Heart right ventricle (tissue), 16 donors: ENCODE measurements around the gene ZMIZ2. TPM values are rescaled to one million over a fixed set of nuclear protein-coding genes. Genes with fewer than 3 reads are reported as not detected.

Experiments used
- ATAC-seq, 8 donors: fragments of 200-7000 bp; cut with Tn5 transposase; one replicate each; pipeline ENCODE4 v1.9.1; 2020; ENCODE audit warnings: mild to moderate bottlenecking in 8 of 8, moderate library complexity in 8 of 8, moderate number of reproducible peaks in 1 of 8
- DNase-seq, 2 donors: peaks; one replicate each; pipeline ENCODE4 v3.0.0-alpha.2; 2020
- H3K27ac ChIP-seq, 10 donors: fragments of 200-600 bp; sonication (generic) in 2 of 10; one replicate each; pipeline versions ENCODE4 v1.5.0 to v1.8.0; 2020 to 2022; ENCODE audit warnings: mild to moderate bottlenecking in 3 of 10
- H3K27me3 ChIP-seq, 7 donors: fragments of 200-600 bp; one replicate each; pipeline ENCODE4 v1.8.0; 2021 to 2022; ENCODE audit warnings: mild to moderate bottlenecking in 2 of 7
- H3K36me3 ChIP-seq, 9 donors: fragments of 200-600 bp; sonication (generic) in 1 of 9; one replicate each; pipeline versions ENCODE4 v1.5.0 to v1.8.0; 2020 to 2022; ENCODE audit warnings: mild to moderate bottlenecking in 2 of 9
- H3K4me1 ChIP-seq, 9 donors: fragments of 200-600 bp; sonication (generic) in 1 of 9; one replicate each; pipeline versions ENCODE4 v1.5.0 to v1.8.0; 2020 to 2022; ENCODE audit warnings: mild to moderate bottlenecking in 4 of 9
- H3K4me3 ChIP-seq, 10 donors: fragments of 200-600 bp; sonication (generic) in 2 of 10; one replicate each; pipeline versions ENCODE4 v1.5.0 to v1.8.0; 2020 to 2022; ENCODE audit warnings: mild to moderate bottlenecking in 7 of 10, moderate library complexity in 2 of 10
- H3K9me3 ChIP-seq, 11 donors: fragments of 200-600 bp in 10 of 11; sonication (generic) in 2 of 11; one replicate each; pipeline versions ENCODE4 v1.5.0 to v1.8.0; 2013 to 2022; ENCODE audit warnings: mild to moderate bottlenecking in 2 of 11, control low read depth in 1 of 11, moderate library complexity in 1 of 11
- WGBS, 2 donors: extraction: QIAGEN DNeasy Blood & Tissue Kit; methylation state at CpG; one replicate each; pipeline ENCODE4 v1.1.7; 2013; ENCODE audit warnings: inconsistent platforms in 1 of 2; 5-methylcytosine and 5-hydroxymethylcytosine counted together
- intact Hi-C, 10 donors: fragments of 100-400 bp; cut with DNase I; formaldehyde crosslinking; loops; one replicate each; pipeline versions ENCODE4 v1.11.1 to v1.14.2; 2022
- polyA plus RNA-seq, 2 donors: library from polyadenylated mRNA; stranded (reverse); fragments of 200-250 nt; gene quantifications; one replicate each; pipeline ENCODE4 v1.2.3, GENCODE V29; 2013
- total RNA-seq, 10 donors: library from RNA; stranded (reverse); fragmentation: NEBNext Ultra II Directional in 3 of 10; extraction: Animal tissue kit (Norgen Biotek cat#: 25700) in 3 of 10; gene quantifications; one replicate each; pipeline versions ENCODE4 v1.2.1 to v1.2.4, GENCODE V29; 2021 to 2023
- TF ChIP-seq, protein P1 (sequence below), 9 donors: fragments of 200-600 bp; sonication (generic) in 2 of 9; IDR thresholded peaks; one replicate each; pipeline versions ENCODE4 v1.5.0 to v1.8.0; 2021 to 2022; ENCODE audit warnings: antibody characterized with exemption in 9 of 9, mild to moderate bottlenecking in 5 of 9, moderate library complexity in 1 of 9
- donor health status: Arrhythmogenic right ventricular cardiomyopathy.
- donor health status: ischemic (EF 13 %, LVEDD 7.1; RV severe dilation, severe dysfunction).
- donor health status: healthy with polysubstance abuse.
- donor health status: DM: no; HTN: yes; CAD: no.
- donor health status: DM: no; HTN: no; CAD: no.
- donor health status: ischemic (EF 25% LVEDD 6.9; RV normal size, moderate dysfunction).
- donor health status: ischemic (EF 25% LVEDD 5.7; RV mildly dilated, moderate dysfunction).
- donor health status: healthy.
- donor health status: DM: yes; HTN: yes; CAD: no.
- donor health status: Ischemic cardiomyopathy.
- donor health status: ischemic (EF 35%, LVEDD 5.7; RV mildly dilated, moderate dysfunction).
- donor health status: nonischemic (EF 11% LVEDD 7.7; RV severe dilation, severe dysfunction).
- donor health status: DM: yes; HTN: yes; CAD: no.
- donor health status: PGD.
- donor health status: ischemic (EF 29% LVEDD 5.4; RV normal size, mild dysfunction).
- donor health status: nonischemic (EF 23%, LVEDD 6.1; RV moderate dilation, normal function).

ZMIZ2 gene
- total and polyA plus RNA-seq, 12 donors = 26.3 to 87.3 (median 47.9) TPM

DNA sequence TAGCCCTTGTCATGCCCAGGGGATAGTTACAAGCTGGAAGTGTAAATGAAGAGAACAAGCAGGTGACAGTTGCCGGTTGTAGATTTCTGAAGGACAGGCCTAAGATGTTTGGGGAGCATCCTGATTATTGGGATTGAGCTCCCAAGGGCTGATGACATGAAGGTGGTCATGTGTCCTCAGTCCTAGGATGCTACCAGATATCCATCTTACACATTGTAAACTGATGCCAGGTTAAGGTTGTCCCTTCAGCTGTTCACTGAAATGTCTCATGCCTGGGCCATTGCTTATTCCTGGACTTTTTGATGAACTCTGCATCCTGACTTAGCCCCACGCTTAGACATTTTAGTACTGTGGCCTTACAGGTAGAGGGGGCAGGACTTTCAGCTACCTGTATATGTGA, 1.3 kb downstream of the ZMIZ2 start:
- peak overlapping the region in 8 of 10 donors; percentile 81 to 93 (median 90) for H3K4me3 ChIP-seq
- 91 to 93% methylated on average over 2 of the region's 2 CpGs for WGBS, 2 donors
- no peaks in the 10 kb centered on the region for H3K9me3 ChIP-seq
- peaks cover 0 to 10% (median 0%) of the 10 kb centered on the region in 9 donors for H3K36me3 ChIP-seq
- intact Hi-C loops = loop anchor here in 6 of 10 donors (2.0 to 10.0 kb wide), 8 partner anchors 42 to 165 kb away; partner anchors contain the start of genes PPIA (in 3 of the 6), H2AZ2 (in 2 of the 6) and TMED4 (in 1 of the 6)
- DNase-seq (no peak), ATAC-seq (no peak)
- no peaks in the 10 kb centered on the region for H3K27me3 ChIP-seq
- TF ChIP-seq, protein P1, sequence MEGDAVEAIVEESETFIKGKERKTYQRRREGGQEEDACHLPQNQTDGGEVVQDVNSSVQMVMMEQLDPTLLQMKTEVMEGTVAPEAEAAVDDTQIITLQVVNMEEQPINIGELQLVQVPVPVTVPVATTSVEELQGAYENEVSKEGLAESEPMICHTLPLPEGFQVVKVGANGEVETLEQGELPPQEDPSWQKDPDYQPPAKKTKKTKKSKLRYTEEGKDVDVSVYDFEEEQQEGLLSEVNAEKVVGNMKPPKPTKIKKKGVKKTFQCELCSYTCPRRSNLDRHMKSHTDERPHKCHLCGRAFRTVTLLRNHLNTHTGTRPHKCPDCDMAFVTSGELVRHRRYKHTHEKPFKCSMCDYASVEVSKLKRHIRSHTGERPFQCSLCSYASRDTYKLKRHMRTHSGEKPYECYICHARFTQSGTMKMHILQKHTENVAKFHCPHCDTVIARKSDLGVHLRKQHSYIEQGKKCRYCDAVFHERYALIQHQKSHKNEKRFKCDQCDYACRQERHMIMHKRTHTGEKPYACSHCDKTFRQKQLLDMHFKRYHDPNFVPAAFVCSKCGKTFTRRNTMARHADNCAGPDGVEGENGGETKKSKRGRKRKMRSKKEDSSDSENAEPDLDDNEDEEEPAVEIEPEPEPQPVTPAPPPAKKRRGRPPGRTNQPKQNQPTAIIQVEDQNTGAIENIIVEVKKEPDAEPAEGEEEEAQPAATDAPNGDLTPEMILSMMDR (IDR thresholded peaks at IDR 0.05) = no peak
- peaks cover 13 to 62% (median 41%) of the 10 kb centered on the region in 9 donors for H3K4me1 ChIP-seq
- peak overlapping the region in 6 of 10 donors; percentile 3 to 99 (median 90) for H3K27ac ChIP-seq

DNA sequence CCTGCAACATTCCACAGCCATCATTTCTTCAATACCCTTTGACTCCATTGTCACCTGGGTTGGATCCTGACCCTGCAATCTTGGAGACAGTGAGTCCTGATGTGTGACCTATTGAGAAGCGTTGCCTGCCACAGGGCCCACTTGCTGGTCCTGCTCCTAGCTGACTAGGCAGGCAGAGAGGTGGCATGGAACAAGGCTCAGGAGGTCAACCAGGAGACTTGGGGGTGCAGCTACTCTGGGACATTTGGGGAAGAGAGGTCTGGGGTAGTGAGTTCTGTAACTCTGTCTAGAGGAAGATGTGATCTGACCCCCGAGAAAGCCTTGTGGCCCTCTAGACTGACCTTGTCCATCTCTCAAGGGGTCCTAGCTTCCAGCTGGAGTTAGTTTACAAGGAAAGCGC, 1.8 kb downstream of the ZMIZ2 start:
- 89% methylated on average over 3 of the region's 3 CpGs for WGBS, 2 donors
- Histone ChIP-seq H3K36me3 (peaks cover 0 to 10% (median 0%) of the 10 kb centered on the region in 9 donors), H3K27ac (peak overlapping the region in 3 of 10 donors; percentile 17 to 50 (median 31)), H3K27me3 (no peaks in the 10 kb centered on the region), H3K9me3 (no peaks in the 10 kb centered on the region), H3K4me3 (peak overlapping the region in 4 of 10 donors; percentile 88 to 93 (median 90)), H3K4me1 (peaks cover 17 to 66% (median 46%) of the 10 kb centered on the region in 9 donors)
- TF ChIP-seq, protein P1 (IDR thresholded peaks at IDR 0.05) = no peak
- intact Hi-C loops = loop anchor here in 4 of 10 donors (5.0 to 10.0 kb wide), 4 partner anchors 42 to 166 kb away; partner anchors contain the start of genes H2AZ2 (in 1 of the 4), PPIA (in 1 of the 4) and TMED4 (in 1 of the 4)
- DNase-seq (no peak), ATAC-seq (no peak)

DNA sequence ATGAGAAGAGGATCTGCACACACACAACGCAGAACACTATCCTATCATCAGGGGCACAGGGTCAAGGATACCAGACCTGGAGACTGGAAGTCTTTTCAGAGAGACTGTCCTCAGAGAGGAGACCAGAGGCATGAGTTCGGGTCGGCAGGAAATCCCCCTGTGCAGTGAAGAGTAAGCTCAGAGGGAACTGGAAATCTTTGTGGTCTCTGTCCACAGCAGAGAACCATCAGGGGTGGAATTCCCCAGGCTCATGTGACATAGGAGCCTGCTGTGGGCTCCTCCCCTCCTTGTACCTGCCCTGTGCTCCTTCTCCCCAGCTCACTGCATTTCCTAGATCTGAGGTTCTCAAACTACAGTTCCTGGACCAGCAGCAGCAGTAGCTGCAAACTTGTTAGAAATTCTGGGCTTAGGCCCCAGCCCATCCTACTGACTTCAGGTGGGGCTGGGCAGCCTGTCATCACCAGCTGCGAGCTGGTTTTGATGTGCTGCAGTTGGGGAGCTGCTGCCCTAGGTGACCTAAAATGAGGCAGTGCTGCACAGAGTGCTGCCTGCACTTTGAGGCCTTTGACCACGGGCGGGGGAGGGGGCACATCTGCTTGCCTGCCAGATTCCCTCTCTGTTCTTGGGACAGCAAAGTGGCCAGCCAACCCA, 2.4 kb downstream of the ZMIZ2 start:
- TF ChIP-seq, protein P1 (IDR thresholded peaks at IDR 0.05) = no peak
- H3K27ac ChIP-seq = peak overlapping the region in 2 of 10 donors; percentile 31 to 50
- peak overlapping the region in 1 of 10 donors; percentile 88 for H3K4me3 ChIP-seq
- DNase-seq (peak in 1 of 2 donors; percentile 36), ATAC-seq (no peak)
- intact Hi-C loops = loop anchor here in 4 of 10 donors (5.0 to 10.0 kb wide), 4 partner anchors 41 to 166 kb away; partner anchors contain the start of genes H2AZ2 (in 1 of the 4), PPIA (in 1 of the 4) and TMED4 (in 1 of the 4)
- H3K9me3 ChIP-seq = no peaks in the 10 kb centered on the region
- WGBS, 2 donors = 38 to 40% methylated on average over 6 of the region's 6 CpGs
- H3K4me1 ChIP-seq = peaks cover 23 to 72% (median 52%) of the 10 kb centered on the region in 9 donors
- H3K36me3 ChIP-seq = peaks cover 0 to 10% (median 0%) of the 10 kb centered on the region in 9 donors
- no peaks in the 10 kb centered on the region for H3K27me3 ChIP-seq

DNA sequence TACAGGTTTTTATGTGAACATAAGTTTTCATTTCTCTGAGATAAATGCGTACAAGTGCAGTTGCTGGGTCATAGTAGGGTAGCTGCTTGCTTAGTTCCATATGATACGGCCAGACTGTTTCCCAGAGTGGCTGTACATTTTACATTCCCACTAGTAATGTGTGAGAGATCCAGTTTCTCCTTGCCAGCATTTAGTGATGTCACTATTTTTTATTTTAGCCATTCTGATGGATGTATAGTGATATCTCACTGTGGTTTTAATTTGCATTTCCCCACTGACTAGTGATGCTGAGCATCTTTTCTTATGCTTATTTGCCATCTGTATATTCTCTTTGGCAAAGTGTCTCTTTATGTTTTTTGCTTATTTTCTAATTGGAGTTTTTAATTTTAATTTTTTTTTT, 4.2 kb downstream of the ZMIZ2 start:
- TF ChIP-seq, protein P1 (IDR thresholded peaks at IDR 0.05) = no peak
- peaks cover 0 to 26% (median 5%) of the 10 kb centered on the region in 9 donors for H3K36me3 ChIP-seq
- DNase-seq = no peak
- no peak for ATAC-seq
- WGBS, 2 donors = 93 to 95% methylated on average over 2 of the region's 2 CpGs
- H3K27me3 ChIP-seq = no peaks in the 10 kb centered on the region
- H3K27ac ChIP-seq = no peak overlapping the region
- peaks cover 37 to 87% (median 70%) of the 10 kb centered on the region in 9 donors for H3K4me1 ChIP-seq
- H3K9me3 ChIP-seq = no peaks in the 10 kb centered on the region
- no peak overlapping the region for H3K4me3 ChIP-seq
- intact Hi-C loops = loop anchor here in 4 of 10 donors (5.0 to 10.0 kb wide), 4 partner anchors 39 to 168 kb away; partner anchors contain the start of genes H2AZ2 (in 1 of the 4), PPIA (in 1 of the 4) and TMED4 (in 1 of the 4)
